AG04450 (cell line): Measurements from ENCODE around the gene TPM1. TPM values are rescaled to one million over a fixed set of nuclear protein-coding genes. Genes with fewer than 3 reads are reported as not detected.
A peak's percentile ranks its signal among the peaks of the same experiment; 100 is the strongest.

ENCODE experiments used
- CTCF ChIA-PET: fragments of 300-600, 350-600 bp; formaldehyde crosslinking; extraction: SDS; loops from one replicate; lab custom pipeline; 2022; ENCODE audit warnings: antibody characterized with exemption, inconsistent platforms; lab: Charles Lee
- POLR2A ChIA-PET: fragments of 350-600 bp; formaldehyde crosslinking; extraction: SDS; loops from one replicate; lab custom pipeline; 2021; ENCODE audit warnings: antibody characterized with exemption, inconsistent platforms; lab: Yijun Ruan, JAX
- DNase-seq: peaks from one replicate; pipeline ENCODE4 v3.0.0-alpha.2; 2011; ENCODE audit warnings: low read depth, low spot score
- H3K27ac ChIP-seq: one replicate; pipeline ENCODE4 v1.5.1; 2012; ENCODE audit warnings: low read depth, low read length, control low read depth
- H3K27me3 ChIP-seq: one replicate; pipeline ENCODE4 v1.6.0; 2012; ENCODE audit warnings: low read length; ENCODE audit not compliant: control insufficient read depth, insufficient read depth
- H3K4me3 ChIP-seq: 2 replicates; pipeline ENCODE4 v1.5.1; 2011; ENCODE audit warnings: mild to moderate bottlenecking, low read depth, low read length, control low read depth
- H3K9me3 ChIP-seq: 2 replicates; pipeline ENCODE4 v1.5.1; 2012; ENCODE audit warnings: low read length; ENCODE audit not compliant: control insufficient read depth, insufficient read depth
- polyA plus RNA-seq: library from polyadenylated mRNA; depleted of rRNA; stranded (reverse); fragments of >200 nt; gene quantifications from 2 replicates; pipeline ENCODE4 v1.2.3, GENCODE V29; 2011
- TF ChIP-seq, protein P1 (sequence below): IDR thresholded peaks from 2 replicates; pipeline ENCODE4 v1.5.1; 2011; ENCODE audit warnings: low read depth, low read length, control low read depth, inconsistent platforms

Gene TPM1
- polyA plus RNA-seq, 1 experiment = 1,348 TPM

DNA sequence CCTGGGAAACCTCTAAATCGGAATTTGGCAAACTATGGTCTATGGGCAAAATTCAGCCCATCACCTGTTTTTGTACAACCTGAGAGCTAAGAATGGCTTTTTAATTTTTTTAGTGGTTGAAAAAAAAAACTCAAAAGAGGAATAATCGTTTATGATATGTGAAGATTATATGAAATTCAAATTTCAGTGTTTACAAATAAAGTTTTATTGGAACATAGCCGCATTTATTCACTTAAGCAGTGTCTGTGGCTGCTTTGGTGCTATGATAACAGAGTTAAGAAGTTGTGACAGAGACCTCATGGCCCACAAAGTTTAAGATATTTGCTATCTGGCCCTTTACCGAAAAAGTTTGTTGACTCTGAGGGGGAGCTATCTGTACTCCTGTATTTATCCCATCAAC lies 42.7 kb downstream of the TPM1 start:
- TF ChIP-seq, protein P1, sequence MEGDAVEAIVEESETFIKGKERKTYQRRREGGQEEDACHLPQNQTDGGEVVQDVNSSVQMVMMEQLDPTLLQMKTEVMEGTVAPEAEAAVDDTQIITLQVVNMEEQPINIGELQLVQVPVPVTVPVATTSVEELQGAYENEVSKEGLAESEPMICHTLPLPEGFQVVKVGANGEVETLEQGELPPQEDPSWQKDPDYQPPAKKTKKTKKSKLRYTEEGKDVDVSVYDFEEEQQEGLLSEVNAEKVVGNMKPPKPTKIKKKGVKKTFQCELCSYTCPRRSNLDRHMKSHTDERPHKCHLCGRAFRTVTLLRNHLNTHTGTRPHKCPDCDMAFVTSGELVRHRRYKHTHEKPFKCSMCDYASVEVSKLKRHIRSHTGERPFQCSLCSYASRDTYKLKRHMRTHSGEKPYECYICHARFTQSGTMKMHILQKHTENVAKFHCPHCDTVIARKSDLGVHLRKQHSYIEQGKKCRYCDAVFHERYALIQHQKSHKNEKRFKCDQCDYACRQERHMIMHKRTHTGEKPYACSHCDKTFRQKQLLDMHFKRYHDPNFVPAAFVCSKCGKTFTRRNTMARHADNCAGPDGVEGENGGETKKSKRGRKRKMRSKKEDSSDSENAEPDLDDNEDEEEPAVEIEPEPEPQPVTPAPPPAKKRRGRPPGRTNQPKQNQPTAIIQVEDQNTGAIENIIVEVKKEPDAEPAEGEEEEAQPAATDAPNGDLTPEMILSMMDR = no peak
- no peak for DNase-seq
- ChIA-PET POLR2A (no interaction called here), CTCF (no interaction called here)
- no peaks in the 10 kb centered on the region for H3K9me3 ChIP-seq
- H3K27me3 ChIP-seq = no peaks in the 10 kb centered on the region
- H3K27ac ChIP-seq = no peak overlapping the region
- no peak overlapping the region for H3K4me3 ChIP-seq

- CTCF ChIA-PET = interaction anchor here (1.9 kb wide), 1 partner anchor 38 kb away, joined by 6 read pairs; no protein-coding TSS in a partner anchor
These were observed 43.7 kb downstream of the TPM1 start for GRCh38 chr15:63086271-63086670.

GRCh38 chr15:63086947-63087346 lies 44.4 kb downstream of the TPM1 start:
- ChIA-PET CTCF (interaction anchor here (1.9 kb wide), 1 partner anchor 39 kb away, joined by 6 read pairs; no protein-coding TSS in a partner anchor), POLR2A (interaction anchor here (1.1 to 4.4 kb wide), 3 partner anchors 12 to 329 kb away, joined by 3 to 21 read pairs (median 3); no protein-coding TSS in a partner anchor)
- Histone ChIP-seq H3K27me3 (no peaks in the 10 kb centered on the region), H3K9me3 (no peaks in the 10 kb centered on the region), H3K27ac (peak overlapping the region; percentile 41), H3K4me3 (no peak overlapping the region)
- DNase-seq = no peak
- TF ChIP-seq, protein P1 = no peak

More at GRCh38 chr15:63086271-63086670, 43.7 kb downstream of the TPM1 start:
- Histone ChIP-seq H3K9me3 (no peaks in the 10 kb centered on the region), H3K27ac (peak overlapping the region; percentile 21), H3K27me3 (no peaks in the 10 kb centered on the region), H3K4me3 (no peak overlapping the region)
- POLR2A ChIA-PET = interaction anchor here (1.1 to 4.4 kb wide), 3 partner anchors 11 to 328 kb away, joined by 3 to 21 read pairs (median 3); no protein-coding TSS in a partner anchor
- TF ChIP-seq, protein P1 = no peak
- DNase-seq = no peak

GRCh38 chr15:63088533-63089245 lies 46.1 kb downstream of the TPM1 start:
- Histone ChIP-seq H3K9me3 (no peaks in the 10 kb centered on the region), H3K27me3 (no peaks in the 10 kb centered on the region), H3K4me3 (no peak overlapping the region), H3K27ac (peak overlapping the region; percentile 93)
- no peak for DNase-seq
- ChIA-PET CTCF (interaction anchor here (0.7 to 3.3 kb wide), 6 partner anchors 9 to 306 kb away, joined by 3 to 25 read pairs (median 4); no protein-coding TSS in a partner anchor), POLR2A (interaction anchor here (0.6 to 4.4 kb wide), 17 partner anchors 8 to 422 kb away, joined by 3 to 21 read pairs (median 5); partner anchors contain the start of genes RPS27L and TPM1)
- TF ChIP-seq, protein P1 = no peak
